ENCODE results near the gene CBX7. TPM values are rescaled to one million over a fixed set of nuclear protein-coding genes. Genes with fewer than 3 reads are reported as not detected.

CBX7 gene
- total and polyA plus RNA-seq, 4 donors: 2.2 to 21.8 (median 14.9) TPM

GRCh38 chr22:39128508-39128907, 24.0 kb downstream of the CBX7 start:
- TF ChIP-seq EGR1 (IDR thresholded peaks at IDR 0.05; ENCODE audit: low read depth in 2 of 2): no peak
- H3K9me3 ChIP-seq (ENCODE audit: control insufficient read depth in 4 of 4, low read length in 3 of 4): no peaks in the 10 kb centered on the region
- H3K4me3 ChIP-seq (ENCODE audit: low read depth in 1 of 3, low read length in 3 of 3): no peak overlapping the region
- H3K9ac ChIP-seq (ENCODE audit: low read depth in 1 of 2, low read length in 2 of 2): no peak overlapping the region
- H3K27ac ChIP-seq (ENCODE audit: low read depth in 1 of 2, low read length in 2 of 2): no peak overlapping the region
- H3K27me3 ChIP-seq (ENCODE audit: control insufficient read depth in 4 of 4, insufficient read depth in 4 of 4, low read length in 3 of 4): no peaks in the 10 kb centered on the region
- H3K36me3 ChIP-seq (ENCODE audit: control insufficient read depth in 4 of 4, insufficient read depth in 3 of 4, low read depth in 1 of 4, low read length in 3 of 4): peaks cover 0 to 3% (median 0%) of the 10 kb centered on the region in 4 donors
- DNase-seq (ENCODE audit: low spot score): no peak
- peaks cover 0 to 6% (median 0%) of the 10 kb centered on the region in 4 donors for H3K4me1 ChIP-seq (ENCODE audit: control insufficient read depth in 4 of 4, insufficient read depth in 4 of 4, low read length in 3 of 4)
- WGBS: 94% methylated on average over 6 of the region's 6 CpGs

GRCh38 chr22:39125622-39126021, 26.9 kb downstream of the CBX7 start:
- H3K27me3 ChIP-seq (ENCODE audit: control insufficient read depth in 4 of 4, insufficient read depth in 4 of 4, low read length in 3 of 4): no peaks in the 10 kb centered on the region
- DNase-seq (ENCODE audit: low spot score): no peak

More at GRCh38 chr22:39125622-39126021, 26.9 kb downstream of the CBX7 start:
- no peak overlapping the region for H3K9ac ChIP-seq (ENCODE audit: low read depth in 1 of 2, low read length in 2 of 2)
- no peak overlapping the region for H3K4me3 ChIP-seq (ENCODE audit: low read depth in 1 of 3, low read length in 3 of 3)
- H3K9me3 ChIP-seq (ENCODE audit: control insufficient read depth in 4 of 4, low read length in 3 of 4): no peaks in the 10 kb centered on the region
- WGBS: 94% methylated on average over 5 of the region's 5 CpGs
- no peaks in the 10 kb centered on the region for H3K36me3 ChIP-seq (ENCODE audit: control insufficient read depth in 4 of 4, insufficient read depth in 3 of 4, low read depth in 1 of 4, low read length in 3 of 4)
- TF ChIP-seq TAF1 (conservative IDR thresholded peaks at IDR 0.05) (no peak), RAD21 (IDR thresholded peaks at IDR 0.05) (no peak), SP1 (IDR thresholded peaks at IDR 0.05) (no peak), JUND (IDR thresholded peaks at IDR 0.05) (no peak), GABPA (IDR thresholded peaks at IDR 0.05 in 1 of 2, conservative IDR thresholded peaks at IDR 0.05 in 1 of 2) (no peak), FOXA2 (IDR thresholded peaks at IDR 0.05) (no peak), MAX (IDR thresholded peaks at IDR 0.05) (no peak), ZBTB33 (IDR thresholded peaks at IDR 0.05) (no peak), RXRA (IDR thresholded peaks at IDR 0.05) (no peak), REST (IDR thresholded peaks at IDR 0.05) (no peak), HNF4A (conservative IDR thresholded peaks at IDR 0.05) (no peak), FOXA1 (IDR thresholded peaks at IDR 0.05) (no peak)
- no peaks in the 10 kb centered on the region for H3K4me1 ChIP-seq (ENCODE audit: control insufficient read depth in 4 of 4, insufficient read depth in 4 of 4, low read length in 3 of 4)
- no peak overlapping the region for H3K27ac ChIP-seq (ENCODE audit: low read depth in 1 of 2, low read length in 2 of 2)
